ENCODE results near the gene TNFRSF14. TPM values are rescaled to one million over a fixed set of nuclear protein-coding genes. Genes with fewer than 3 reads are reported as not detected.

Gene TNFRSF14
- total and polyA plus RNA-seq, 4 donors: 14.8 to 38.1 (median 29.1) TPM

DNA sequence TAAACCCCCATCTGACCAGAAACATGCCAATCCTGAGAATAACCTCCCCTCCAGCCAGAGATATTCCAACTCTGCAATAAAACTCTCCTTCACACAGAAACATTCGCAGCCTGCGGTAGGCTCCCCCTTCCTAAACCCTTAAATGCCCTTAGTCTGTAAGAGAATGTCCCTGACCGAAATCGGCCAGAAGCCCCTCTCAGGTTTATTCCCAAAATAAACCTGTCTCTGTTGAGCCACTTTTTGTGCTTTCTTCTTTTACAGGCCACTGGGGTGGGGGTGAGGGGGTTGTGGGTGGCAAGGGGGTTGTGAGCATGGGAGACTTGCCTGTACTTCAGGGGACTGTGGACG is 35.0 kb downstream of the TNFRSF14 start:
- H3K4me1 ChIP-seq (ENCODE audit: control insufficient read depth in 4 of 4, insufficient read depth in 4 of 4, low read length in 3 of 4): peaks cover 0 to 9% (median 3%) of the 10 kb centered on the region in 4 donors
- no peaks in the 10 kb centered on the region for H3K9me3 ChIP-seq (ENCODE audit: control insufficient read depth in 4 of 4, low read length in 3 of 4)
- H3K9ac ChIP-seq (ENCODE audit: low read depth in 1 of 2, low read length in 2 of 2): no peak overlapping the region
- no peak overlapping the region for H3K27ac ChIP-seq (ENCODE audit: low read depth in 1 of 2, low read length in 2 of 2)
- TF ChIP-seq HNF4A (conservative IDR thresholded peaks at IDR 0.05): no peak
- TF ChIP-seq EGR1 (IDR thresholded peaks at IDR 0.05; ENCODE audit: low read depth in 2 of 2): no peak
- TF ChIP-seq TAF1 (conservative IDR thresholded peaks at IDR 0.05): no peak
- TF ChIP-seq JUND (IDR thresholded peaks at IDR 0.05): no peak
- no peak for TF ChIP-seq SP1 (IDR thresholded peaks at IDR 0.05)
- no peak for TF ChIP-seq FOXA2 (IDR thresholded peaks at IDR 0.05)
- no peak for TF ChIP-seq RAD21 (IDR thresholded peaks at IDR 0.05)
- no peak for TF ChIP-seq RXRA (IDR thresholded peaks at IDR 0.05)
- 94% methylated on average over 5 of the region's 5 CpGs for WGBS
- peaks cover 0 to 2% (median 0%) of the 10 kb centered on the region in 4 donors for H3K36me3 ChIP-seq (ENCODE audit: control insufficient read depth in 4 of 4, insufficient read depth in 3 of 4, low read depth in 1 of 4, low read length in 3 of 4)
- no peaks in the 10 kb centered on the region for H3K27me3 ChIP-seq (ENCODE audit: control insufficient read depth in 4 of 4, insufficient read depth in 4 of 4, low read length in 3 of 4)
- H3K4me3 ChIP-seq (ENCODE audit: low read depth in 1 of 3, low read length in 3 of 3): no peak overlapping the region
- no peak for DNase-seq (ENCODE audit: low spot score)

DNA sequence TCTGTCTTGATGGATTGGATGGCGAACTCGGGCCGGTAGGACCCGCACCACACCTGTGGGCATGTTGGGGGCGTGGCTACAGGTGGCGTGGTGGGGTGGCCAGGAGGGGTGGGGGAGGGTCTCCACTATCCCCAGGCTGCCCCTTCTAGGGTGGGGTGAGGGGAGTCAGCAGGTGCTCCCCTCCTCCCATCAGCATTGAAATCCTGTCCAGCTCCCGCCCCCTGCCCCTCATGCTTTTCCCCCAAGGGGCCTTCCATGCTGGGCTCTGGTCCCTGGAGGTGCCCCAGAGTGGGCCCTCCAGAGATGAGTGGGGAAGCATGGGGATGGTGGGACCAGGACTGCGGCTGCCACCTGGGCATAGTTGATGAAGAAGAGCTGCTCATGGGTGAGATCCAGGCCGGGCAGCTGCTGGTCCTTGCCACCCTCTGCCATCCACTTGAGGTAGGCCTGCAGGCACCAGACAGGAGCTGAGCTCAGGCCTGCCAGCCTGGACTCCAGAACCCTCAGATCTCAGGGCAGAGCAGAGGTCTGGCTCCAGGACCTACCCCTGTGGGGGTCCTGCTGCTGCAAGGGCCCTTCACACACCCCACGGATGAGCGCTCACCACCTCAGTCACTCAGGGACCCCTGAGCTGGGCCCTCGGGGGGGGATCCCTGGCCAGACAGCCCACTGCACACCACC is 35.5 kb downstream of the TNFRSF14 start:
- no peak for TF ChIP-seq FOXA1 (IDR thresholded peaks at IDR 0.05)
- no peak for TF ChIP-seq JUND (IDR thresholded peaks at IDR 0.05)
- TF ChIP-seq HNF4A (conservative IDR thresholded peaks at IDR 0.05): no peak
- TF ChIP-seq, protein P1, sequence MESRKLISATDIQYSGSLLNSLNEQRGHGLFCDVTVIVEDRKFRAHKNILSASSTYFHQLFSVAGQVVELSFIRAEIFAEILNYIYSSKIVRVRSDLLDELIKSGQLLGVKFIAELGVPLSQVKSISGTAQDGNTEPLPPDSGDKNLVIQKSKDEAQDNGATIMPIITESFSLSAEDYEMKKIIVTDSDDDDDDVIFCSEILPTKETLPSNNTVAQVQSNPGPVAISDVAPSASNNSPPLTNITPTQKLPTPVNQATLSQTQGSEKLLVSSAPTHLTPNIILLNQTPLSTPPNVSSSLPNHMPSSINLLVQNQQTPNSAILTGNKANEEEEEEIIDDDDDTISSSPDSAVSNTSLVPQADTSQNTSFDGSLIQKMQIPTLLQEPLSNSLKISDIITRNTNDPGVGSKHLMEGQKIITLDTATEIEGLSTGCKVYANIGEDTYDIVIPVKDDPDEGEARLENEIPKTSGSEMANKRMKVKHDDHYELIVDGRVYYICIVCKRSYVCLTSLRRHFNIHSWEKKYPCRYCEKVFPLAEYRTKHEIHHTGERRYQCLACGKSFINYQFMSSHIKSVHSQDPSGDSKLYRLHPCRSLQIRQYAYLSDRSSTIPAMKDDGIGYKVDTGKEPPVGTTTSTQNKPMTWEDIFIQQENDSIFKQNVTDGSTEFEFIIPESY (IDR thresholded peaks at IDR 0.05): no peak
- no peak for TF ChIP-seq HNF4G (IDR thresholded peaks at IDR 0.05)
- no peak for TF ChIP-seq YY1 (IDR thresholded peaks at IDR 0.05)
- no peak for TF ChIP-seq FOXA2 (IDR thresholded peaks at IDR 0.05)
- no peak for TF ChIP-seq EGR1 (IDR thresholded peaks at IDR 0.05; ENCODE audit: low read depth in 2 of 2)
- no peak for TF ChIP-seq TAF1 (conservative IDR thresholded peaks at IDR 0.05)
- no peak for TF ChIP-seq RXRA (IDR thresholded peaks at IDR 0.05)
- no peak for TF ChIP-seq GABPA (IDR thresholded peaks at IDR 0.05 in 1 of 2, conservative IDR thresholded peaks at IDR 0.05 in 1 of 2)
- TF ChIP-seq, protein P2, sequence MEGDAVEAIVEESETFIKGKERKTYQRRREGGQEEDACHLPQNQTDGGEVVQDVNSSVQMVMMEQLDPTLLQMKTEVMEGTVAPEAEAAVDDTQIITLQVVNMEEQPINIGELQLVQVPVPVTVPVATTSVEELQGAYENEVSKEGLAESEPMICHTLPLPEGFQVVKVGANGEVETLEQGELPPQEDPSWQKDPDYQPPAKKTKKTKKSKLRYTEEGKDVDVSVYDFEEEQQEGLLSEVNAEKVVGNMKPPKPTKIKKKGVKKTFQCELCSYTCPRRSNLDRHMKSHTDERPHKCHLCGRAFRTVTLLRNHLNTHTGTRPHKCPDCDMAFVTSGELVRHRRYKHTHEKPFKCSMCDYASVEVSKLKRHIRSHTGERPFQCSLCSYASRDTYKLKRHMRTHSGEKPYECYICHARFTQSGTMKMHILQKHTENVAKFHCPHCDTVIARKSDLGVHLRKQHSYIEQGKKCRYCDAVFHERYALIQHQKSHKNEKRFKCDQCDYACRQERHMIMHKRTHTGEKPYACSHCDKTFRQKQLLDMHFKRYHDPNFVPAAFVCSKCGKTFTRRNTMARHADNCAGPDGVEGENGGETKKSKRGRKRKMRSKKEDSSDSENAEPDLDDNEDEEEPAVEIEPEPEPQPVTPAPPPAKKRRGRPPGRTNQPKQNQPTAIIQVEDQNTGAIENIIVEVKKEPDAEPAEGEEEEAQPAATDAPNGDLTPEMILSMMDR (IDR thresholded peaks at IDR 0.05; ENCODE audit: low read depth, low read length, missing input control): no peak
- no peak for TF ChIP-seq SP1 (IDR thresholded peaks at IDR 0.05)
- no peak for TF ChIP-seq NR2F2 (IDR thresholded peaks at IDR 0.05)
- Histone ChIP-seq H3K4me3 (ENCODE audit: low read depth in 1 of 3, low read length in 3 of 3) (no peak overlapping the region), H3K9me3 (ENCODE audit: control insufficient read depth in 4 of 4, low read length in 3 of 4) (no peaks in the 10 kb centered on the region), H3K36me3 (ENCODE audit: control insufficient read depth in 4 of 4, insufficient read depth in 3 of 4, low read depth in 1 of 4, low read length in 3 of 4) (peaks cover 0 to 2% (median 0%) of the 10 kb centered on the region in 4 donors), H3K9ac (ENCODE audit: low read depth in 1 of 2, low read length in 2 of 2) (no peak overlapping the region), H3K4me1 (ENCODE audit: control insufficient read depth in 4 of 4, insufficient read depth in 4 of 4, low read length in 3 of 4) (peaks cover 0 to 8% (median 3%) of the 10 kb centered on the region in 4 donors), H3K27ac (ENCODE audit: low read depth in 1 of 2, low read length in 2 of 2) (no peak overlapping the region), H3K27me3 (ENCODE audit: control insufficient read depth in 4 of 4, insufficient read depth in 4 of 4, low read length in 3 of 4) (no peaks in the 10 kb centered on the region)
- WGBS: 93% methylated on average over 12 of the region's 12 CpGs
- DNase-seq (ENCODE audit: low spot score): no peak

DNA sequence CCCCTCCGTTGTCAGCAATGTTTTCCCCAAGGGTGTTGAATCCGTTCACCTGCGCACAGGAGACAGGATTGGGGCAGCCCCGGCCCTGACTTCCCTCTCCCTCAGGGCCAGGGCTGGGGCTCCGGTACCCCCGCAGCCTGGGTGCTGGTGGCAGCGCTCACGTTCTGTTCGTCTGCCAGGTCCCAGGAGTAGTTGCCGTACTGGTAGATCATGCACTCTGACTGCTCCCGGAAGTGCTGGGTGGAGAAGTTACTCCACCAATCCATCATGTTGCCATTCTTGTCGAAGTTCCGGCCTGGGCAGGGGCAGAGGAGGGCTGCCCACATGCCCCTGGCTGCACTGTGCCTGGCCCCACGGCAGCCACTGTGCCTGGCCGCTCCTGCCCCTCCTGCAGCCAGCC is 36.5 kb downstream of the TNFRSF14 start:
- Histone ChIP-seq H3K9ac (ENCODE audit: low read depth in 1 of 2, low read length in 2 of 2) (no peak overlapping the region), H3K27ac (ENCODE audit: low read depth in 1 of 2, low read length in 2 of 2) (no peak overlapping the region), H3K4me1 (ENCODE audit: control insufficient read depth in 4 of 4, insufficient read depth in 4 of 4, low read length in 3 of 4) (no peaks in the 10 kb centered on the region), H3K9me3 (ENCODE audit: control insufficient read depth in 4 of 4, low read length in 3 of 4) (no peaks in the 10 kb centered on the region), H3K4me3 (ENCODE audit: low read depth in 1 of 3, low read length in 3 of 3) (no peak overlapping the region), H3K36me3 (ENCODE audit: control insufficient read depth in 4 of 4, insufficient read depth in 3 of 4, low read depth in 1 of 4, low read length in 3 of 4) (peaks cover 0 to 2% (median 0%) of the 10 kb centered on the region in 4 donors), H3K27me3 (ENCODE audit: control insufficient read depth in 4 of 4, insufficient read depth in 4 of 4, low read length in 3 of 4) (no peaks in the 10 kb centered on the region)
- DNase-seq (ENCODE audit: low spot score): no peak
- 71% methylated on average over 15 of the region's 15 CpGs for WGBS
- TF ChIP-seq, protein P3, sequence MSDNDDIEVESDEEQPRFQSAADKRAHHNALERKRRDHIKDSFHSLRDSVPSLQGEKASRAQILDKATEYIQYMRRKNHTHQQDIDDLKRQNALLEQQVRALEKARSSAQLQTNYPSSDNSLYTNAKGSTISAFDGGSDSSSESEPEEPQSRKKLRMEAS (IDR thresholded peaks at IDR 0.05): no peak
- TF ChIP-seq FOXA2 (IDR thresholded peaks at IDR 0.05) (no peak), GABPA (IDR thresholded peaks at IDR 0.05 in 1 of 2, conservative IDR thresholded peaks at IDR 0.05 in 1 of 2) (no peak), RXRA (IDR thresholded peaks at IDR 0.05) (no peak), NR2F2 (IDR thresholded peaks at IDR 0.05) (no peak), JUND (IDR thresholded peaks at IDR 0.05) (no peak), EGR1 (IDR thresholded peaks at IDR 0.05; ENCODE audit: low read depth in 2 of 2) (no peak), TAF1 (conservative IDR thresholded peaks at IDR 0.05) (no peak), FOXA1 (IDR thresholded peaks at IDR 0.05) (no peak), YY1 (IDR thresholded peaks at IDR 0.05) (no peak), HNF4A (conservative IDR thresholded peaks at IDR 0.05) (no peak), RAD21 (IDR thresholded peaks at IDR 0.05) (no peak)
- TF ChIP-seq, protein P4, sequence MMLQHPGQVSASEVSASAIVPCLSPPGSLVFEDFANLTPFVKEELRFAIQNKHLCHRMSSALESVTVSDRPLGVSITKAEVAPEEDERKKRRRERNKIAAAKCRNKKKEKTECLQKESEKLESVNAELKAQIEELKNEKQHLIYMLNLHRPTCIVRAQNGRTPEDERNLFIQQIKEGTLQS (IDR thresholded peaks at IDR 0.05): no peak
- TF ChIP-seq, protein P5, sequence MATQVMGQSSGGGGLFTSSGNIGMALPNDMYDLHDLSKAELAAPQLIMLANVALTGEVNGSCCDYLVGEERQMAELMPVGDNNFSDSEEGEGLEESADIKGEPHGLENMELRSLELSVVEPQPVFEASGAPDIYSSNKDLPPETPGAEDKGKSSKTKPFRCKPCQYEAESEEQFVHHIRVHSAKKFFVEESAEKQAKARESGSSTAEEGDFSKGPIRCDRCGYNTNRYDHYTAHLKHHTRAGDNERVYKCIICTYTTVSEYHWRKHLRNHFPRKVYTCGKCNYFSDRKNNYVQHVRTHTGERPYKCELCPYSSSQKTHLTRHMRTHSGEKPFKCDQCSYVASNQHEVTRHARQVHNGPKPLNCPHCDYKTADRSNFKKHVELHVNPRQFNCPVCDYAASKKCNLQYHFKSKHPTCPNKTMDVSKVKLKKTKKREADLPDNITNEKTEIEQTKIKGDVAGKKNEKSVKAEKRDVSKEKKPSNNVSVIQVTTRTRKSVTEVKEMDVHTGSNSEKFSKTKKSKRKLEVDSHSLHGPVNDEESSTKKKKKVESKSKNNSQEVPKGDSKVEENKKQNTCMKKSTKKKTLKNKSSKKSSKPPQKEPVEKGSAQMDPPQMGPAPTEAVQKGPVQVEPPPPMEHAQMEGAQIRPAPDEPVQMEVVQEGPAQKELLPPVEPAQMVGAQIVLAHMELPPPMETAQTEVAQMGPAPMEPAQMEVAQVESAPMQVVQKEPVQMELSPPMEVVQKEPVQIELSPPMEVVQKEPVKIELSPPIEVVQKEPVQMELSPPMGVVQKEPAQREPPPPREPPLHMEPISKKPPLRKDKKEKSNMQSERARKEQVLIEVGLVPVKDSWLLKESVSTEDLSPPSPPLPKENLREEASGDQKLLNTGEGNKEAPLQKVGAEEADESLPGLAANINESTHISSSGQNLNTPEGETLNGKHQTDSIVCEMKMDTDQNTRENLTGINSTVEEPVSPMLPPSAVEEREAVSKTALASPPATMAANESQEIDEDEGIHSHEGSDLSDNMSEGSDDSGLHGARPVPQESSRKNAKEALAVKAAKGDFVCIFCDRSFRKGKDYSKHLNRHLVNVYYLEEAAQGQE (IDR thresholded peaks at IDR 0.05): no peak
